Memory B cell (primary cell): ENCODE data around the gene RABEPK.
A peak's percentile ranks its signal among the peaks of the same experiment; 100 is the strongest.

ENCODE experiments used
- ATAC-seq: fragments of 150-1000 bp; cut with Tn5 transposase; 2 replicates; pipeline ENCODE4 v1.10.0; 2021; ENCODE audit warnings: low read depth, mild to moderate bottlenecking, moderate library complexity
- DNase-seq, 2 donors: peaks; one replicate each; pipeline ENCODE4 v3.0.0; 2022; ENCODE audit warnings: low spot score in 2 of 2
- H3K27ac Mint-ChIP-seq: one replicate; pipeline ENCODE4 v1.8.0; 2022; ENCODE audit warnings: mild to moderate bottlenecking, moderate library complexity, mixed read lengths
- H3K27me3 Mint-ChIP-seq: one replicate; pipeline ENCODE4 v1.8.0; 2022; ENCODE audit warnings: mixed read lengths
- H3K36me3 Mint-ChIP-seq: one replicate; pipeline ENCODE4 v1.8.0; 2022; ENCODE audit warnings: mild to moderate bottlenecking, mixed read lengths
- H3K4me1 Mint-ChIP-seq: one replicate; pipeline ENCODE4 v1.8.0; 2022; ENCODE audit warnings: mixed read lengths
- H3K4me3 Mint-ChIP-seq: one replicate; pipeline ENCODE4 v1.8.0; 2022; ENCODE audit warnings: mild to moderate bottlenecking, moderate library complexity, mixed read lengths
- H3K9me3 Mint-ChIP-seq: one replicate; pipeline ENCODE4 v1.8.0; 2022; ENCODE audit warnings: mixed read lengths

RABEPK gene

GRCh38 chr9:125272697-125273096, 72.4 kb downstream of the RABEPK start:
- Mint-ChIP-seq H3K27ac (peak overlapping the region; percentile 38), H3K36me3 (peaks cover 11% of the 10 kb centered on the region), H3K9me3 (no peaks in the 10 kb centered on the region), H3K27me3 (no peaks in the 10 kb centered on the region), H3K4me3 (no peak overlapping the region), H3K4me1 (peaks cover 17% of the 10 kb centered on the region)
- DNase-seq = no peak
- no peak for ATAC-seq

- Mint-ChIP-seq H3K4me3 (no peak overlapping the region), H3K27ac (no peak overlapping the region), H3K36me3 (peaks cover 4% of the 10 kb centered on the region), H3K27me3 (no peaks in the 10 kb centered on the region), H3K9me3 (no peaks in the 10 kb centered on the region), H3K4me1 (peaks cover 9% of the 10 kb centered on the region)
- DNase-seq (no peak), ATAC-seq (no peak)
Observed at GRCh38 chr9:125276771-125277170, 76.4 kb downstream of the RABEPK start.

- H3K4me1 Mint-ChIP-seq = peaks cover 9% of the 10 kb centered on the region
Observed at GRCh38 chr9:125277411-125277810, 77.1 kb downstream of the RABEPK start.

GRCh38 chr9:125280945-125281344, 80.6 kb downstream of the RABEPK start:
- H3K36me3 Mint-ChIP-seq = no peaks in the 10 kb centered on the region
- no peak for ATAC-seq
- H3K4me1 Mint-ChIP-seq = peaks cover 4% of the 10 kb centered on the region
- H3K27me3 Mint-ChIP-seq = no peaks in the 10 kb centered on the region
- H3K4me3 Mint-ChIP-seq = no peak overlapping the region
- DNase-seq = no peak
- no peak overlapping the region for H3K27ac Mint-ChIP-seq
- no peaks in the 10 kb centered on the region for H3K9me3 Mint-ChIP-seq

More at GRCh38 chr9:125277411-125277810, 77.1 kb downstream of the RABEPK start:
- peaks cover 3% of the 10 kb centered on the region for H3K36me3 Mint-ChIP-seq
- ATAC-seq = no peak
- no peak overlapping the region for H3K4me3 Mint-ChIP-seq
- no peaks in the 10 kb centered on the region for H3K27me3 Mint-ChIP-seq
- H3K9me3 Mint-ChIP-seq = no peaks in the 10 kb centered on the region
- DNase-seq = no peak
- H3K27ac Mint-ChIP-seq = no peak overlapping the region
